ENCODE results near the gene MICAL3.
"Not testable (repeated sequence)": the region's sequence is repeated elsewhere in the genome, so short reads cannot be mapped to it uniquely, and the experiment has no call there.

MICAL3 gene

GRCh38 chr22:17945156-17945887 is 79.0 kb downstream of the MICAL3 start:
- in situ Hi-C loops (cut with MboI; ENCODE audit: low pct_unique_long_range_greater_than_20kb, low sequenced_read_pairs) = no loop called here
- DNase-seq = no peak

DNA sequence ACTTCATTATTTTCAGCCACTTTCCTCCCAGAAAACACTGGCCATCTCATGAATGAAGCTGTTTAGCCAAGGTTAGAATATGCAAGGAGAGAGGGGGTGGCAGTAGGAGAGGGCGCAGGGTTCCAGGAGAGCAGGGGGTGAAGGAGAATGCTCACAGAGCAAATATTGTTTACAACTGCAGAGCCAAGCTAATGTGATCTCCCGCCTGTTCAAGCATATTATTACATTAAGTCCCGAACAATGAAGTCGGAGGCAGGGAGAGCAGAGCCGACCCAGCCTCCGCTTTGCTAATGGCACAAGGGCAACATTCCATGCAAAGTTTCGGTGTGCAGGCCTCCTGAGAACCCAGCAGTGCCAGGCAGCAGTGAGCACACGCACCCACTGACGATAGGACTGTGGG is 80.1 kb downstream of the MICAL3 start:
- DNase-seq = no peak
- in situ Hi-C loops (cut with MboI; ENCODE audit: low pct_unique_long_range_greater_than_20kb, low sequenced_read_pairs) = no loop called here

DNA sequence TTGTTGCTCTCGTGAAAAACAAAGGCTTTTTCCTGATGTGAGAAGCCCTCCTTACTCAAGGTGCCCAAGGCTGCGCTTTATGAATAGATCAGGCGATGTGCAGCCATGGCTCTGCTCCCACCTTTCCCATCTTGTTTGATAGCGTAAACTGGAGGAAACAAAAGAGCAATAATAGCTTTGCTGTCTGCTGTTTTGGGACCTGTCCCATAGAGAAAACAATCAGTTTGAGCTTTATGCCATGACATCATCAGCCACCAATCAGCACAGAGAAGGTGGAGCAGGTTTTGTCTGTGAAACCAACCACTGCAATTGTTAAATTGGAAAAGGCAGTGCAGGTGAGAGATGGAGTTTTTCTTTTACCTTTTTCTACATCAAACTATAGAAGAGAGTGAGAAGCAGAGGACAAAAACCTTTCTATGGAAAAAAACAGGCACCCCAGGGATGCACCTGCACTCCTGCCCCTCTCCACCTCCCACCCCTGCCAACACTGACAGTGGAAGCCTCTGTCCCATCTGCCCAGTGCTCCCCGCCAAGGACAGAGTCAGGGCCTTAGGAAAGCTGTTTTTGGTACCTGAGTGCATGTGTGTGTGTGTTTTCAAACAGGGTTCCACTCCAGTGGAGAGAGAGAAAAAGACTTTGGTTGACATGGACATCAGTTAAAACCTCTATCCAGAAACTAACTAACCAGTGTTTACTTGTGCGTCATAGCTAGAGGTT is 80.7 kb downstream of the MICAL3 start:
- in situ Hi-C loops (cut with MboI; ENCODE audit: low pct_unique_long_range_greater_than_20kb, low sequenced_read_pairs) = no loop called here
- DNase-seq = no peak

- in situ Hi-C loops (cut with MboI; ENCODE audit: low pct_unique_long_range_greater_than_20kb, low sequenced_read_pairs) = no loop called here
- DNase-seq = no peak
Measured at GRCh38 chr22:17942721-17943120, 81.6 kb downstream of the MICAL3 start.

DNA sequence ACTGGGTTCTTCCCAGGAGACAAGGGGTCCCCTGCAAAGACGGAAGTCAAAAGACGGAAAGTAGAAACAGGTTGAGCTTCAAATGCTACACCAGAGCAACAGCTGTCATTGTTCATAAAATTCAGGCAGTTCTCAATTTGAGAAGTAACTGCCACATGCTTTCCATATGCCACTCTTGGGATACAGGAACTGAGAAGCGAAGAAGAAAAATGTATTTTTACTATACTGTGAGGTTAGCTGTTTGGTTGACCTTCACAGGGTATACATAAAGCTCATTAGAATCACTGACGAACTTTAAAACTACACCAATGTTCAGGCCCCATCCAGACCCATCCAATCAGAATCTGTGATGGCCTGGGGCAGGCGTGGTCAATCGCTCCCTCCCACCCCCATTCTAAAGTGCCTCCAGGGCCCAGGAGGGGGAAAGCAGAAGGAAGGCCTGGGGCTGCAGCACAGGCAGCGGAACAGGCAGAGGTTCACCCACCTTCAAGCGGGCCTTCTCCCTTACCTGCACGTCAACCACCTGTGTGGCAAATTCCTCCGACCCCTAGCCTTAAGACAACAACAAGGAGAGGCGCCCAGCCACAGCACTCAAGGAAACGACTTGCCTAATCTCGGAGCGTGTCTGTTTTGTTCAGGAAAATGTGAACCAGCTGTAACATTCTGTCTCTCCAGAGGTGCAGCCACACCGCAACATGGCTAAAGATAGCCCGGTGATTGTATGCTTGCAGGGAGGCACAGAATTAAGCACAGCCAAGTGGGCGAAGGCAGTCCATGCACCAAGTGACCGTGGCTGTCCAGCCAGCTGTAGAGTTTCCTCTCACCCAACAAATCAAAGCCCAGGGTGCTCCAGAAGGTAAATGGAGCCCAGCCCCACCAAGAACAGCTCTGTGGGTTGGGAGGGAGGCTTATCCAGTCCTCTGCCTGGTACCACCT is 82.6 kb downstream of the MICAL3 start:
- in situ Hi-C loops (cut with MboI; ENCODE audit: low pct_unique_long_range_greater_than_20kb, low sequenced_read_pairs) = no loop called here
- DNase-seq = no peak

DNA sequence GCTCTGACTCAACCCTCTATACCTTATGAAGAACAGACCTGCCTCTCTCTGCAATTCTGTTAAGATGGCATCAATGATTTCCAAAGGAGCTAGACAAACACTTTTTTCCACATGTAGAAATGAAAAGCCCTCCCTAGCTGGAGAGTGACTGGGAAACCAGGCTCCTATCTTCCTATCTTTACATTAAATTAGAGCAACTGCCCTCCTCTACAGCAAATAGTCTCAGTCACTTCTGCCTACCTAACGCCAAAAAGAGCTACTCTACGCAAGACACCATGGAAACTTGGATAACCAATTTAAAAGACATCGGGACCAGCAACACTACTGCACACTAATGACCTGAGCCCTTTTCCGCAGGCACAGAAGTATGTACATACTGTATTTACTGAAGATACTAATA is 84.8 kb downstream of the MICAL3 start:
- DNase-seq = no peak
- in situ Hi-C loops (cut with MboI; ENCODE audit: low pct_unique_long_range_greater_than_20kb, low sequenced_read_pairs) = no loop called here

DNA sequence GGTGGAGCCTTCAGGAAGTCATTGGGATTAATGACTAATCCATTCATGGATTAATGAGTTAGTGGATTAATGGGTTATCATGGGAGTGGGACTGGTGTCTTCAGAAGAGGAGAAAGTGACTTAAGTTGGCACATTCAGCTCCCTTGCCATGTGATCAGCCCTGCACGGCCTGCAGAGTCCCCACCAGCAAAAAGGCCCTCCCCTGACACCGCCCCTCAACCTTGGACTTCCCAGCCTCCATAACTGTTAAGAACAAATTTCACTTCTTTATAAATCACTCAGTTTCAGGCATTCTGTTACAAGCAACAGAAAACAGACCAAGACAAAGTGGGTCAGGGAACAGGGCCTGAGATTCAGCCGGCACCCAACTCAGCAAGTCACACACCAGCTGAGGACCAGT is 85.3 kb downstream of the MICAL3 start:
- no peak for DNase-seq
- in situ Hi-C loops (cut with MboI; ENCODE audit: low pct_unique_long_range_greater_than_20kb, low sequenced_read_pairs) = no loop called here

GRCh38 chr22:17938484-17938924 is 85.9 kb downstream of the MICAL3 start:
- in situ Hi-C loops (cut with MboI; ENCODE audit: low pct_unique_long_range_greater_than_20kb, low sequenced_read_pairs) = no loop called here
- no peak for DNase-seq

DNA sequence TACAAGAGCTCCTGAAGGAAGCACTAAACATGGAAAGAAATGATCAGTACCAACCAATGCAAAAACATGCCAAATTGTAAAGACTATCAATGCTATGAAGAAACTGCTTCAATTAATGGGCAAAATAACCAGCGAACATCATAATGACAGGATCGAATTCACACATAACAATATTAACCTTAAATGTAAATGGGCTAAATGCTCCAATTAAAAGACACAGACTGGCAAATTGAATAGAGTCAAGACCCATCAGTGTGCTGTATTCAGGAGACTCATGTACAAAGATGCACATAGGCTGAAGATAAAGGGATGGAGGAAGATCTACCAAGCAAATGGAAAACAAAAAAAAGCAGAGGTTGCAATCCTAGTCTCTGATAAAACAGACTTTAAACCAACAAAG is 91.9 kb downstream of the MICAL3 start:
- in situ Hi-C loops (cut with MboI; ENCODE audit: low pct_unique_long_range_greater_than_20kb, low sequenced_read_pairs); DNase-seq: not testable (repeated sequence)

GRCh38 chr22:17931400-17931825 is 92.9 kb downstream of the MICAL3 start:
- in situ Hi-C loops (cut with MboI; ENCODE audit: low pct_unique_long_range_greater_than_20kb, low sequenced_read_pairs) = no loop called here
- DNase-seq = no peak

DNA sequence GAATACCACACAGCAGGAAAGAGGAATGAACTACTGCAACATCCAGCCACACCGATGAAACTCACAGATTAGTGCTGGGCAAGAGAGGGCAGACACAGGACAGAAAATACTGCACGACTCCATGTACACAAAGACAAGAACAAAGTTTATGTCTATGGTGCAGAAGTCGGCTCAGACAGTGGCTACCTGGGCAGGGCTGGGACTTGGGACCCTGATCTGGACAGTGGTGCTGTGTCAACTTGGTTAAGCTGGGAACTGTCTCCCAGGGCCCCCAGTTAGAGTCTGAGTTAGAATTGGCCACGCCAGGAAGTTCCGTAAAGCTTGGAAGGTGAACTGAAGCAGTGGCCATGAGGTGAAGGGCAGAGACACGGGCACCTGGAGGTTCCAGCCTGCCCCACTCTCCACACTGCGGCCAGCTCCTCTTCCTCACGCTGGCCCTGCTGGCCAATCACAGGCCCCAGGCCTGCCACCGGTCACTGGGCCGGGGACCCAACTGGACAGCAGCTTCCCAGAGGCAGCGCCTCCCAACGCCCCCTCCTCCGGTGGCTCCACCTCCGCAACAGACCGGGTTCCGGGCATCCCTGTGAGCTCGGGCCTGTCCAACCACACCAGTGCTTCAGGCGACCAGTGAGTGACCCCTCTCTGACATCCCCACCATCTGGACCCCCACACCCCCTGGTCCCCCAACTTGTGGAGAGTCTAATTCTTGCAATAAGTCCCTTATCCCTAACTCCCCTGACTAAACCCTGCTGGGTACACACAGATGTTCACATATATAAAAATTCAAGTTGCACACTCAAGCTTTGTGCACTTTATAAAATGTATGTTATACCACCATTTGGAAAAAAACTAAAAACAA is 93.7 kb downstream of the MICAL3 start:
- DNase-seq = no peak
- in situ Hi-C loops (cut with MboI; ENCODE audit: low pct_unique_long_range_greater_than_20kb, low sequenced_read_pairs) = no loop called here

- DNase-seq = no peak
- in situ Hi-C loops (cut with MboI; ENCODE audit: low pct_unique_long_range_greater_than_20kb, low sequenced_read_pairs) = no loop called here
Measured at GRCh38 chr22:17929909-17930308, 94.5 kb downstream of the MICAL3 start.

GRCh38 chr22:17928391-17928790 is 96.0 kb downstream of the MICAL3 start:
- DNase-seq = no peak
- in situ Hi-C loops (cut with MboI; ENCODE audit: low pct_unique_long_range_greater_than_20kb, low sequenced_read_pairs) = no loop called here

DNA sequence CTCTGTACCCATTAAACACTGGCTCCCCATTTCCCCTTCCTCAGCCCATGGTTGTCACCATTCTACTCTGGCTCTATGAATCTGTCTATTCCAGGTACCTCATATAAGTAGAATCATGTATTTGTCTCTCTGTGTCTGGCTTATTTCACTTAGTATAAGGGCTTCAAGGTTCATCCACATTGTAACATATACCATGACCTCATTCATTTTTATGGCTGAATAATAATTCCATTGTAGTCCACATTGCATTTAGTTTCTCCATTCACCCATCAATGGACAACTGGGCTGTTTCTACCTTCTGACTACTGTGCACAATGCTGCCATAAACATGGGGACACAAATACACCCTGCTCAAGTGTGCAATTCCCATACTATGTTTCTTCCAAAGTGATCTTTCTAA is 97.3 kb downstream of the MICAL3 start:
- in situ Hi-C loops (cut with MboI; ENCODE audit: low pct_unique_long_range_greater_than_20kb, low sequenced_read_pairs) = no loop called here
- no peak for DNase-seq

DNA sequence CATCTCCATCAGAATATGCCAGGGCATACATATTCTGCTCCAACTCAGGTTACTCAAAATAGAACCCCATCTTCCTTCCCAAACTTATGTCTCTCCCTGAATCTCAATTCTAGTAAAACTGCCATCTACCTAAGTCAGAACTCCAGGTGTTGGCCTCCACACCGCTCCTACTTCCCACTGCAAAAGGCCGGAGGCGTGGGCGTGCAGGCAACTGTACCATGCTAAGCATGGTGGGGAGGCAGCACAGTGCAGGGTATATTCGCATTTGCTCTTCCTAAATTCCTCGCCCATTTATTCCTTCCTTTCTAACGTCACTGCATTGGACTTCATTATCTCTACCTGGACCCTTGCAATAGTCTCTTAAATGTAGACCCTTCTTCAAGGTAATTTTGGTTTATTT is 97.8 kb downstream of the MICAL3 start:
- DNase-seq = no peak
- in situ Hi-C loops (cut with MboI; ENCODE audit: low pct_unique_long_range_greater_than_20kb, low sequenced_read_pairs) = no loop called here

- in situ Hi-C loops (cut with MboI; ENCODE audit: low pct_unique_long_range_greater_than_20kb, low sequenced_read_pairs) = no loop called here
- DNase-seq = no peak
Measured at GRCh38 chr22:17925431-17925841, 98.9 kb downstream of the MICAL3 start.

DNA sequence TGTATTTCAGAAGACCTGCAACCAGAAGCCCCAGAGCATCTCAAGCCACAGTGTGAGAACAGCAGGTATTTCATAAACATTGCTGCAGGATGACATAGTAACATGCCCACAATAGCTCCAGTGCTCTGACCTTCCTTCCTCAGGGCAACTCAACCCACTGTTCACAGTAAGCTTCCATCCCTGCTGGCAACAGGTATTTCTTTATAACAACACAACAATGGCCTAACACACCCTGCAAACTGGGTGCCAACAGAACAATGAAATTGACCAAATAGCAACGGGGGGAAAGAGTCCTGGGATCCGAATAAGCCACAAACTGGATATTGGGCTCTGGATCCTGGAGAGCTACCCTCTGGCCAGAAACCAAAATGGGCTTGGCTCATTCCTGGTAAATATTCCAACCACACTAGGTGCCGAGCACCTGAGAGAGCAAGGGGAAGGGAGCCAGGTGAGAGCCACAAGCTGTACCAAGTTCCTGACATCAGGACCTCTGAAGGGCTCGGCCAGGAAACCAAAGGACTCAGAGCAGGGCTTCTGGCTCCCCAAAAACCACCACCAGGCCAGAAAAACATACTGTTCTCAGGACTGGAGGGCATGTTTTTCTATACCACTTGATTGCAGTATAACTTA is 99.5 kb downstream of the MICAL3 start:
- in situ Hi-C loops (cut with MboI; ENCODE audit: low pct_unique_long_range_greater_than_20kb, low sequenced_read_pairs) = no loop called here
- no peak for DNase-seq

DNA sequence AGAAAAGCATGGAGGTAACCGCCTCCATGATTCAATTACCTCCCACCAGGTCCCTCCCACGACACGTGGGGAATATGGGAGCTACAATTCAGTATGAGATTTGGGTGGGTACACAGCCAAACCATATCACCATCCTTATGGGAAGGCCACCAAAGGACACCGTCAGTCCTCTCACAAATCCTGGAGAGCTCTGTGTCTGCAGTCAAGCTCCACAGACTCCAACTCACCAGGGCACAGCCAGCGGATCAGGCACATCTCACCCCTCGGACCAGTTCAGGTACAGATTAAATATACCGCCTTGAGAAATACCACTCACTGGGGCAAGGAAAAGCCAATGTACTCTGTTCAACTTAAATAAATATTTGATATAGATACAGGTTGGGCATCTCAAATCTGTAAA is 100.3 kb downstream of the MICAL3 start:
- no peak for DNase-seq
- in situ Hi-C loops (cut with MboI; ENCODE audit: low pct_unique_long_range_greater_than_20kb, low sequenced_read_pairs) = no loop called here
